SHP77 (cell line): ENCODE measurements around the gene BBS1.
"Not testable (repeated sequence)": the region's sequence is repeated elsewhere in the genome, so short reads cannot be mapped to it uniquely, and the experiment has no call there.

Source experiments
- DNase-seq, 2 experiments: peaks; one replicate each; lab custom pipeline; 2025; lab: John Stamatoyannopoulos, UW

The BBS1 gene

DNA sequence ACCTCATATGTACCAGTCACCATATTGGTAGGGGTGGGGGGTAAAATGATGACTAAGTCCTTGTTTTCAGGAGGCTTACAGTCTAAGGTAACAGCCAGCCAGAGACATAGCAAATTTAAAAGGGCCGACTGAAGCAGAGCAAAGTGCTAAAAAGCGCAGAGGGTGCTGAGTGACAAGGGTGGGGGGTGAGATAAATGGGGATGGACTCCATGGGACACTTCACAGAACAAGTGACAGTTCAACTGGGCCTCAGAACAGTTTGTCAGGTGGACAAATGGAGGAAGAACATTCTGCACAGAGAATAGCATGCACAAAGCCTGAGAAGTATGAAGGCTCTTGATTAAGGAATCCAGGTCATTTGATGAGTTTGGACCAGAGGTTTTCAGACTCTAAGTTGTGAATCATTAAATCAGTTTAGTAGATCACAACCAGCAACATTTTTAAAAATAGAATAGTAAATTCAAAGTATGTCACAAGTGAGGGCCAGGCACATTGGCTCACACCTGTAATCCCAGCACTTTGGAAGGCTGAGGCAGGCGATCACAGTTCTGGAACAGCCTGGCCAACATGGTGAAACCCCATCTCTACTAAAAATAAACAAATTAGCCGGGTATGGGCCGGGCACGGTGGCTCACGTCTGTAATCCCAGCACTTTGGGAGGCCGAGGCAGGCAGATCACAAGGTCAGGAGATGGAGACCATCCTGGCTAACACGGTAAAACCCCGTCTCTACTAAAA lies 14.0 kb downstream of the BBS1 start:
- DNase-seq = no peak

DNA sequence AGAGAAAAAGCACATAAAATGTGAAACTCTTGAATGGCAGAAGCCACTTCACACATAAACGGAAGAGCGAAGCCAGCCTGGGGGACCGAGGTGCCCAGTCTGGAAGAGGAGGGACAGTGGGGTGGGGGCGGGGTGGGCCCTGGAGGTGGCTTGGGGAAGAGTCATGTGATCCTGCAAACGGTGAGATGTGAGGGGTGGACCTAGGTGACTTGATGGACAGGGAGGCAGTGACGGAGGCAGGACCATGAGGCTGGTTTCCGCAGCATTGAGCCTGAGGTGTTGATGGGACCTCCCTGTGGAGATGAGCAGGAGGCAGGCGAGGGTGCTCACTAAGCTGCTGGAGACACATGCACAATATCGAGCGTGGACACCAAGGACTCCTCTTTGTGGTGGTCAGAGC lies 18.6 kb downstream of the BBS1 start:
- no peak for DNase-seq

DNA sequence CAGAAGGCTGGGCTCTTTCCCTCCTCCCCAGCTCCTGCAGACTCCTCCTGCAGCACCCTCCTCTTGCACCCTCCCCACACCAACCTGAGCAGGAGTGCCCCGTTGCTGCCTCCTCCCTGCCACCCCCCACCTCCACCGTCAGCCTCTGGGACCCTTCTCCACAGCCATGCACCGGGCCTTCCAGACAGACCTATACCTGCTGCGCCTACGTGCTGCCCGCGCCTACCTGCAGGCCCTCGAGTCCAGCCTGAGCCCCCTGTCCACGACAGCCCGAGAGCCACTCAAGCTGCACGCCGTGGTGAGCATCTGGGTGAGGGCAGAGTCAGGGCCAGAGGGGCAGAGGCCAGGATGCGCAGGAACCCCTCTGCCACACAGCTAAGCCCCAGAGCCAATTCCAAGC lies 19.2 kb downstream of the BBS1 start:
- DNase-seq = no peak

DNA sequence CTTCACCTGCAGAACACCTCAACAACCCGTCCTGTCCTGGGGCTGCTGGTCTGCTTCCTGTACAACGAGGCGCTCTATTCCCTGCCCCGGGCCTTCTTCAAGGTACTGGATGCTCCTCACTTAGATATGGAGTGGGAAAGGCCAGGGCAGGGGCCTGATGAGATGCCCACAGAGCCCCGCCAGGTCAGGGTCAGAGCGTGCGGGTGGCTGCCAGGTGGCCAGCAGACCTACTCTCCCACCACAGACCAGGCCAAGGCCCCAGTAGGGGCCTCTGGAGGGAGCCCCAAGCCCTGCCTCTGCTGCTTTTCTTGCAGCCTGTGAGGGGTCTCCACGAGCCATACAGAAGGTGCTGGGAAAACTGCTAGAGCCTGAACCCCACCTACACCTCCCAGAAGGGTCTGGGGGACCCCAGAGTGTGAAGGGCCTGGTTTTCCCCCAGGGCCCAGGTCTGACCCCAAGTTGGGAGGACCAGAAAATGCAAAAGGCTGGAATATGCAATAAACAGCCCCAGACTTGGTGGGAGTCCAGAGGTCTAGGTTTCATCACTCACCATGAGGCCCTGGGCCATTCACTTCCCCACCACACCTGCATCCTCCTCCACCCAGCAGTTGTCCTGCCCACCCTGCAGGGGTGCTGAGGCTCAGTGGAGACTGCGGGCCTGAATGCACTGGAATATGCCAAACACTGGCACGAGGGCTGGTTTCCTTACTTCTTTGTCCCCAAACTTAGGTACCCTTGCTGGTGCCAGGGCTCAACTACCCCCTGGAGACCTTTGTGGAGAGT lies 20.7 kb downstream of the BBS1 start:
- no peak for DNase-seq

DNA sequence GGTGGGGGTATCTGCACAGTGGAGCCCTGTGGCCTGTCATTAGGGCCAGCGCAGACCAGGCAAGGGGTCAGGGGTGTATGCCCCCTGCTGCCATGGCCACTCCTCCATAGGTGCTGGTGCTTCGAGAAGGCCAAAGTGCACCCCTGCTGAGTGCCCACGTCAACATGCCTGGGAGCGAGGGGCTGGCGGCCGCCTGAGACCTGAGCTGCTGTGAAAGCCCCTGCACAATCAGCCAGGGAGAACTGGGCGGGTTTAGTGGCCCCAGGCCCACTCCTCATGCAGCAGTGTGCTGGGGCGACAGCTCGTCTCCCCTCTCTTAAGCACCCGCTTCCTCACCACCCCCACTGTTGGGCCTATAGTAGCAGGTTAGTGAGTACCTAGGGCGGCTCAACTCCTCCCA lies 21.4 kb downstream of the BBS1 start:
- DNase-seq = no peak

DNA sequence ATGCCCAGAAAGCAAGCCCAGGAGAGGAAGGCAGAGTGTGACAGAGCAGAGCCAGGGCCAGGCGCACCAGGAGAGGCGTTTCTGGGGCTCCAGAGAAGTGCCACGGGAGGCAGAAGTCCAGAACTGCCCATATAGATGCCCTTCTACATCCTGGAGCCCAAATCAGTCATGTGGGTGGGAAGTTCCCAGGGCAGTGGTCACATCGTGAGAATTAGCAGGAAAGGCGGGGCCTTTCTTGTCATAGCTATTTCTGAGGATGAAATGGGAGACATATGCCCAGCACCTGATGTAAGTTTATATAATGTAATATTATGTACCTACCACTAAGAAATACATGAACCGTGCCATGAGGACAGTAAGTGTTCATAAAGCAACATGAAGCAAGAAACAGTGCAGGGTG lies 22.3 kb downstream of the BBS1 start:
- no peak for DNase-seq

DNA sequence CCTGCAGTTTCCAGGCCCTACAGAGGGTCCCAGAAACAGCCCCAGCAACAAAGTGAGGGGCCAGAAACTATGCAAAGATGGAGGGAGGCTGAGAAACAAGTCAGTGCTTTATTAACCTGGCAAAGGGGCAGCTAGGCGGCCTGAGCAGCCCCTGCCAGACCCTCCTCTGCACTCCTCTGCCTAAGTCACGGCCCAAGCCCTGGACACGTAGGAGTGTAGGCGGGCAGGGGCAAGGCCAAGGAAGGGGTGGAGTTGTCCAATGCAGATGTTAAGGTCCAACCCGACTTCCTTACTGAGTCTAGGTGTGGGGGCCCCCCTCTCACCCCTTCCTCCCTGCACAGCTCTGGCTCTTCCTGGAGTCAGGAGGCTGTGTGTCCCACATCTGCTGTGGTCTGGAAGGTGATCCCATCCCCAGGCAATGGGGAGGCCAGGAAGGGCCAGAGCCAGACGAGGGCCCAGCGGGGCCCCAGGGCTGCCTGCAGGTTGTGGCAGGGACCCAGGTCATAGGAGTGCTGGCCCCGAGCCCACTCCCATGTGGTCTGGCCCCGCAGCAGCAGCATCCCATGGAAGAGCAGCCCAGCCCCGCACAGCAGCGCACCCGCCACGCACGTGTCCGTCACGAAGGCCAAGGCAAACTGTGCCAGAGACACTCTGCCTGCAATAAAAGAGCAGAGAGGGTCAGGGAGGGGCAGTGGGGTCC lies 28.9 kb downstream of the BBS1 start:
- no peak for DNase-seq

DNA sequence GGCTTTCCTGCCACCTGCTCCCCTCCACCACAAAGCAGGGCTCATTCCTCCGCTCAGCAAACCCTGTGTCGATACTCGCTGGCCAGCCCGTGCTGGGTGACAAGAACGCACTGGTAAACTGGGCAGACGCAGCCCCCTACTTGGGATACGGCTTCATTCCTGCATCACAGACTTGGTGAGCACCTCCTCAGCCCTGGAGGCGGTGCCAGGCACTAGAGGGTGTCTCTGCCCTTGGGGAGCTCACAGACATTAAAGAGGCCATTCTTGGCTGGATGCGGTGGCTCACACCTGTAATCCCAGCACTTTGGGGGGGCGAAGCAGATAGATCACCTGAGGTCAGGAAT lies 29.4 kb downstream of the BBS1 start:
- DNase-seq = no peak

DNA sequence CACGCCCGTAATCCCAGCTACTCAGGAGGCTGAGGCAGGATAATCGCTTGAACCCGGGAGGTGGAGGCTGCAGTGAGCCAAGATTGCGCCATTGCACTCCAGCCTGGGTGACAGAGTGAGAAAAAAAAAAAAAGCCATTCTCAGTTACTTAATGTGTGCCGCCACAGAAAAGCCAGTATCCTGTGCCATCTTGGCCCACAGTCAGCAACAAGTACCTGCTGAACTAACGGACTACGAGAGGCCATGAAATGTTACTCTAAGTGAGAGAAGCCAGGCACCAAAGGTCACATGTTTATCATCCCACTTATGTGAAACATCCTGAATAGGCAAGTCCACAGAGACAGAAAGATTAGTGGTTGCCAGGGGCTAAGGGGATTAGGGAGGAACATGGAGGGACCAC lies 30.2 kb downstream of the BBS1 start:
- not testable (repeated sequence) for DNase-seq

DNA sequence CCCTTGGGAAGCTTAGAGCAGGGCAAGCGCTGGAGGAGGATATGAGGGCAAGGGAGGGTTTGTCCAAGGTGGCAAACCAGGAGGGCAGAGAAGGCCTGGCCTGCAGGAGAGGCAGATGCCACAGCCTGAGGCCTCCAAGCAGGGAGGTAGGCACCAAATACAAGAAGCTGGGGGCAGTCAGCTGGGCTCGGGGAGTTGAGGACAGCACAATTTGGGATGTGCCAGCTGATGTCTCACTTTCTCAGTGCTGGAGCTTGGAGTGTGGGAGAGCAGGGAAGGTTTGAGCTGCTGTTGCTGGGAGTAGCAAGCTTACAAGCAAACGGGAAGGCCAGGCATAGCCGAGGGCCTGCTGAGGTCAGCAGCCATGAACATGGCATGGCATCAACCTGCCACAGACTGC lies 31.5 kb downstream of the BBS1 start:
- DNase-seq = no peak

DNA sequence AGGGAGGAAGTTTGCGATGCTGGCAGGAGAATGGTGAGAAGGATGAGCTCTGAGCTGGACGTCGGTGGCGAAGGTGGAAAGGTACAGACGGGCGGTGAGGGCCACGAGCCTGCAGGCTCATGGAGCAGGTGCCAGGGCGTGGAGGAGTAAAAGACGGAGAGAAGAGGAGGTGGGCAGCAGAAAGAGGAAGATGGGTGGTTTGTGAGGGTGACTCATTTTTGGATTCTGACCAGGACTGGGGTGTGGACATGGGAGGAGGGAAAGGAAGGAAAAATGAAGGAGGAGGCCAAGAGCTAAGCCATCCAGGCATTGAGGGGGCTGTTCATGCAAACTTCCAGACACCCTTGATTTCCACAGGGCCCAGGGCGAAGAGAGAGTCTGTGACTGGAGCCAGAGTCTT lies 31.9 kb downstream of the BBS1 start:
- no peak for DNase-seq

DNA sequence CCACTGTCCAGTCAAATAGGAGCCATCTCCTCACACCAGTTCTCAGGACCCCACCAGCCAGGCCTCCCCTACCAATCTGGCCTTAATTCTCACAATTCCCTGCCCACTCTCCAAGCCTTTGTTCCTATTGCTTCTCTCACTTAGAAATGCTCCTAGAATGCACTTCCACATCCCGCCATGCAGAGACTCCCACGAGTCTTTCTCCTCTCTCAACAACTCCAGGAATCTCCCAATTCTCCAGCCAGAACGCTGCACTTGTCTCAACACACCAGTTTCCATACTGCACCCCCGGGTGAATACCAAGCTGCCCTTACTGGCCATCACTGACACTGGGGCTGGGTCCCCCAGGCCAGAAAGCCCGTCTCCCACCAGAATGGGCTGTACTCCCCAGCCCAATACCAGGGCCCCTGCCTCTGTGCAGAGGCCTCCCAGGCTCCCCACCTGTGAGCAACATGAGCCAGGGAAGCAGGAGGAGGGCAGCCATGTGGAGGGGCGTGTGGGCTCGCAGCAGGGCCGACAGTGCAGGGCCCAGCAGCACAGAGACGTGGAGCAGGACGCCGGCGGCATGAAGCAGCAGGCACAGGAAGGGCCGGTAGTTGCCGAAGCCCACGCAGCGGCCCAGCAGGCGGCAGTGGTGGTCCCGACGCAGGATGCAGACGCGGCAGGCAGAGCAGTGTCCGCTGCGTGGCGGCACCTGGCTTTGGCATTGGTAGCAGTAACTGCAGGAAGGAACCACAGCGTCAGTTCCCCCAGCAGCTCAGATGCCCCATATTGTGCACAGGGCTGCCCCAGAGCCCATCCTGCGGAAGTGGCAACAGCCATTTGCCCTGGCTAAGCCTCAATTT lies 33.0 kb downstream of the BBS1 start:
- DNase-seq = no peak

DNA sequence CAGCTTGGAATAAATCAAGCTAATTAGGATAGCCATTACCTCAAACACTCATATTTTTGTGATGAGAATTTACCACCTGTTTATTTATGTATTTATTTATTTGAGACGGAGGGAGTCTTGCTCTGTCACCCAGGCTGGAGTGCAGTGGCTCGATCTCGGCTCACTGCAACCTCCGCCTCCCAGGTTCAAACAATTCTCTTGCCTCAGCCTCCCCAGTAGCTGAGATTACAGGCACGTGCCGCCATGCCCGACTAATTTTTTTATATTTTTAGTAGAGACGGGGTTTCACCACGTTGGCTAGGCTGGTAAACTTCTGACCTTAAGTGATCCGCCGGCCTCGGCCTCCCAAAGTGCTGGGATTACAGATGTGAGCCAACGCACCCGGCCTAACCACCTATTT lies 34.5 kb downstream of the BBS1 start:
- DNase-seq = not testable (repeated sequence)

DNA sequence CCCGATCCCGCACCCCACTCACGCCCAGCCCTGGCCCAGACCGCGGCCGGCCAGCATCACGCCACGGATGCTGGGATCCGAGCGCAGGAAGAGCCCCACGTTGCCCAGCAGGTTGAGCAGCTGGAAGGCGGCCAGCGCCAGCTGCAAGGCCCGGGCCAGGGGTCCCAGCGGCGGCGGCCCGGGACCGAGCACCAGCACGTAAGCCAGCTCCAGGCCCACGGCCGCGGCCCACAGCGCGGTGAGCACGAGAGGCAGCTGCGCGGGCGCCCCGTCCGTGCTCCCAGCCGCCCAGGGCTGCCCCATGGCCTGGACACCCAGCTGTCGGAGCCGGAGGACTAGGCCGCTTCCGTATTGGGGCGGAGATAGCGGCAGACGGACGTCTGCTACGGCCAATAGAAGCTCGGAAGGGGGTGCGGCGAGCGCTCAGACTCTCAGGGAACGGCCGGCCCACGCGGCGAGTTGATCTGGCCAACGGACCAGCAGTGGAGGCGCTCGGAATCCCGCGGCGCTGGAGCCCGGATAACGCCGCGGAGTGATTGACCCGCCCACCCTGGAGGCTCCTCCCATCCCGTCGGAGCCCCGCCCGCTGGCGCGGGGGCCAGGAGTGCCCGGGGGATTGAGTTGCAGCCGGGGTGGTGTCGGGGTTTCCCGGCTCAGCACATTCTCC lies 35.4 kb downstream of the BBS1 start, which contains the start of gene ZDHHC24:
ZDHHC24 (minus strand) TSS at position 348 of the 667 bp plus-strand sequence; CDS start at position 303, 45 bp downstream.
- DNase-seq = peak; percentile 98

DNA sequence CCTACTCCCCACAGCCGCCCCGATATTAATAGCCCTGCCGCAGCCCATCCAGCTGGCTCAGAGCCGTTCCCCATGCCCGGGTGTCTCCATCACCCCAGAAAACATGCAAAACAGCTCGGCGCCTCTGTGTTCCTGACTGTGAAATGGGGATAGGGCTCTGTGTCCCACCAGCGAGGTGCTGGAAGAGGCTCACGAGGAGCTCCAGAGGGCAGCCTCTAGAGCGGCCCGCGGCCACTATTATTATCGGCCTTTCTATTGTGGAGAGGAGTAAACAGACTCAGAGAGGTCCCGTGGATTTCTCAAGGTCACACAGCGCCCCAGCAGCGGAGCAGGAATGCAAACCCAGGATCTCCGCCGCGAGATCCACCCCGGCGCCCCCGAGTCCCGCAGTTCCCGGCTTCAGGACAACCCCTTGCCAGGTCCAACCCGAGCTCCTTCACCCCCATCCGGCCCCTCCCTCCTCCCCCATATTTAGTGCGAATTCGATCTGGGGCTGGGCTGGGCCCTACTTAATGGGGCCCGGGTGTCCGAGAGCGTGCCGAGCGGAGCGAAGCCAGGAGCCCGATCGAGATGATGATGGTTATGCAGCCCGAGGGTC lies 36.0 kb downstream of the BBS1 start, which contains the start of gene ACTN3:
ACTN3 (plus strand) TSS at position 536 of the 598 bp plus-strand sequence; CDS start at position 571, 35 bp downstream.
- no peak for DNase-seq

DNA sequence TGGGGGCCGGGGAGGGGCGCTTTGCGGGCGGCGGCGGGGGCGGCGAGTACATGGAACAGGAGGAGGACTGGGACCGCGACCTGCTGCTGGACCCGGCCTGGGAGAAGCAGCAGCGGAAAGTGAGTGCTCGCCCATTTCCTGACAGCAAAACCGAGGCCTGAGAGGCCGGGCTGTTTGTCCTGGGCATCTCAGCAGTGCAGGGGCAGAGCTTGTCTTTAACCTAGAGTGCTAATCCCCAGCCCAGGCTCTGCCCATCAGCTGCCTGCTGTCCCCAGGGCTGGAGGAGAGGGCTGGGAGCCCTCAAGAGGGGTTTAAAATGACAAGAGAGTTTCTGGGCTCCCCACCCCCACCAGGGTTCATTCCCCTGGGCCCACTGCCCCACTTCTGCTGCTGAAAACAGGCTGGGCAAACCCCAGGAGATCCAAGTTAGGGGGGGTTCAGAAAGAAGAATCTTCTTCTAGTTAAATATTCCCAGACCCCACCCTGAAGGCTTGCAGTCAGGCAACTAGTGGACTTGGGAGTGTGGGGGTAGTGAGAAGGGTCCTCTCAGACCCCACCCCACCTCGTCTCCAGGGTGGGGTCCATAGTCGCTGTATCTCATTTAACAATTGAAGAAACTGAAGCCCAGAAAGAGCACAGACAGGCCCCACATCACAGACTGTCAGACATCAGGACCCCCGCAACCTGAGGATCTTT lies 36.7 kb downstream of the BBS1 start:
- DNase-seq = no peak

DNA sequence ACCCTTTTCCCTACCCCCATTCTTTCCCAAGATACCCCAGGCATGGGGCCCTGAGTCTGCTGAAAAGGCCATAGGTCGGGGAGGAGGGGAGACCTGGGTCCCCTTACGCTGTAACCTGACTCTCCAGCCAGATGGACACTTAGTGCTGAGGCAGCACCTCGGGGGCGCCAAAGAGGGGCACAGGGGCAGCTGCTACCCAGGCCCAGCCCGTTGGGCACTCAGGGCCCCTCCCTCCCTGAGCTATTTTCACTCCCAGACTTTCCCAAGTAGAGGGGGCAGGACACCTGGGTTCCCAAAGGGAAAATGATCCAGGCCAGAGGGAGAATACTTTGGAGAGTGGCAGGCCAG lies 37.2 kb downstream of the BBS1 start:
- DNase-seq = no peak

DNA sequence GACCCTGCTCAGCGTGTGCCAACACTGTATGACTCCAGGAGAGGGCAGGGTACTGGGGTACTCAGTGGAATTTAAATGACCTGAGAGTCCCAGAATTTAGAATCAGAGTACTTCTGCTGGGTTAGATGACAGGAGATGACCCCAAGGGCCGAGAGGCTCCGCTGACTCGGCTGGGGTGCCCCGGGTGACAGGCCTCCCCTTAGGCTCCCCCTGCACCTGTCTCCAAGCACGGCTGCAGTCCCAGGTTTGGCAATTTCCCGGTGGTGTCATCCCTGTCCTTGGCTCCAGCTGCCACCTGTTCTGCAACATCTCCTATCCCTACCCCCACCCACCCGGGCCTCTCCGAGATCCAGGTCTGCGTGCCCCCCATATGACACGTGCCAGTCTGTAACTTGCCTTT lies 37.6 kb downstream of the BBS1 start:
- DNase-seq = no peak

DNA sequence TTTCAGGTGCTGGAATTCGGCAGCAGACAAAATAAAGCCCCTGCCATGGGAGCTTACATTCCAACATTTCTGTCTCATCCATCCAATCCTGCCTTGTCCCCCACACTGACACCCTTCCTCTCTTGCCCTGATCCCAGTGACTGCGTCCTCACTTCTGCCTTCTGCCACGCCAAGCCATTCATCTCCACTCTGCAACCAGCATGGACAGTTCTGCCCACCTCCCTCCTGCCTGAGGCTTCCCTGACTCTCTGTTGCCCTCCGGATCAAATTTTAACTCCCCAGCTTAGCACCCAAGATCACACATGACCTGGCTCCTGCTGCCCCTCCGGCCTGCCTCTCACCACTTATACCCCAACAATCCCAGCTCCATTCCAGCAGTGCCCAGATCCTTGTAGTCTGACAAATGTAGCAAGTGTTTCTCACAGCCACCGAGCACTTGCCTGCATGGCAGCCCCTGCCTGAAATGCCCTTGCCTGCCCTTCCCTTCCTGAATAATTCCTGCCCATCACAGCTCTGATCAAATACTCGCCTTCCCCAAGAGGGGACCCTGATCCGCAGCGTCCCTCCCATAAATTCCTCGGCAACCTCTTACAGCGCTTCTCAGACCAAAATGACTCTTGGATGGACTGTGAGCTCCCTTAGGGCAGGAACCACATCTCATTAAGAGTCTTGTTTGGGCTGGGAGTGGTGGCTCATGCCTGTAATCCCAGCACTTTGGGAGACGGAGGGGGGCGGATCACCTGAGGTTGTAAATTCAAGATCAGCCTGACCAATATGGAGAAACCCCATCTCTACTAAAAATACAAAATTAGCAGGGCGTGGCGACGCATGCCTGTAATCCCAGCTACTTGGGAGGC lies 38.6 kb downstream of the BBS1 start:
- DNase-seq = no peak
